ENCODE results near the gene RABGAP1L. TPM values are rescaled to one million over a fixed set of nuclear protein-coding genes. Genes with fewer than 3 reads are reported as not detected.

Gene RABGAP1L
- total RNA-seq, 4 donors from 2014 or later, result 39.9 to 77.4 (median 48.7) TPM

- TF ChIP-seq, protein P1, sequence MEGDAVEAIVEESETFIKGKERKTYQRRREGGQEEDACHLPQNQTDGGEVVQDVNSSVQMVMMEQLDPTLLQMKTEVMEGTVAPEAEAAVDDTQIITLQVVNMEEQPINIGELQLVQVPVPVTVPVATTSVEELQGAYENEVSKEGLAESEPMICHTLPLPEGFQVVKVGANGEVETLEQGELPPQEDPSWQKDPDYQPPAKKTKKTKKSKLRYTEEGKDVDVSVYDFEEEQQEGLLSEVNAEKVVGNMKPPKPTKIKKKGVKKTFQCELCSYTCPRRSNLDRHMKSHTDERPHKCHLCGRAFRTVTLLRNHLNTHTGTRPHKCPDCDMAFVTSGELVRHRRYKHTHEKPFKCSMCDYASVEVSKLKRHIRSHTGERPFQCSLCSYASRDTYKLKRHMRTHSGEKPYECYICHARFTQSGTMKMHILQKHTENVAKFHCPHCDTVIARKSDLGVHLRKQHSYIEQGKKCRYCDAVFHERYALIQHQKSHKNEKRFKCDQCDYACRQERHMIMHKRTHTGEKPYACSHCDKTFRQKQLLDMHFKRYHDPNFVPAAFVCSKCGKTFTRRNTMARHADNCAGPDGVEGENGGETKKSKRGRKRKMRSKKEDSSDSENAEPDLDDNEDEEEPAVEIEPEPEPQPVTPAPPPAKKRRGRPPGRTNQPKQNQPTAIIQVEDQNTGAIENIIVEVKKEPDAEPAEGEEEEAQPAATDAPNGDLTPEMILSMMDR (IDR thresholded peaks at IDR 0.05; ENCODE audit: low read depth), result no peak
Measured at GRCh38 chr1:174916846-174917245, 757.5 kb downstream of the RABGAP1L start.

GRCh38 chr1:174920093-174920492 lies 760.8 kb downstream of the RABGAP1L start:
- TF ChIP-seq, protein P1 (IDR thresholded peaks at IDR 0.05; ENCODE audit: low read depth), result no peak

GRCh38 chr1:174922121-174922520 lies 762.8 kb downstream of the RABGAP1L start:
- TF ChIP-seq, protein P1 (IDR thresholded peaks at IDR 0.05; ENCODE audit: low read depth), result no peak

DNA sequence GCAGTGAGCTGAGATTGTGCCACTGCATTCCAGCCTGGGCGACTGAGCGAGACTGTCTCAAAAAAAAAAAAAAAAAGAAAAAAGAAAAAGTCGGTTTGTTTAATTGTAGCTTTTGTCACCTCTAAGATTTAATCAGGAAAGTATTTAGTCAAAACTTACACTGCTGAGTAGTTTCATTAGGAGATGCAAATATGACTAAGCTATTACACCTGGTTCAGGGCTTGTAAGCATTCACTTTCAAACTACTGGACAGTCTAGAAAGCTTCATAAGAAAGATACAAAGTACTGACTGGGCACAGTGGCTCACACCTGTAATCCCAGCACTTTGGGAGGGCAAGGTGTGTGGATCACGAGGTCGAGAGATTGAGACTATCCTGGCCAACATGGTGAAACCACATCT lies 764.5 kb downstream of the RABGAP1L start:
- TF ChIP-seq, protein P1 (IDR thresholded peaks at IDR 0.05; ENCODE audit: low read depth), result no peak

GRCh38 chr1:174928541-174928940 lies 769.2 kb downstream of the RABGAP1L start:
- TF ChIP-seq, protein P1 (IDR thresholded peaks at IDR 0.05; ENCODE audit: low read depth), result no peak

DNA sequence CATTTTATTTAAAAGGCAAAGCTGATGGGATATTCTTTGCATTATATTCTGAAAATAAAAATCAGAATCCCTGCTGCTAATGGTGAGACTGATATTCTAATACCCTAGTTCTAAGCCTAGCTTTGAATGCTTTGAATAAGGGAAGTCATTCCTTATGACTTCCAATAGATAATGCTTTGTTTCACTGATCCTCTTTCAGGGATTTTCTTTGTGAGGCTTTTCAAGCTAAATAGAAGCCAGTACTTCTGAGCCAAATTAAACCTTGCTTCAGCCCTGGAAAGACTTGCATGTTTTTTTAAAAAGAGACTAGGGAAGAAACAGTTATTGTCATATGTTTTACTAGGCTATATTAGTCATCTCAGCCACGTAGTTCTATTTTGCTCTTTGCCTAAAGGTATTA lies 771.9 kb downstream of the RABGAP1L start:
- TF ChIP-seq, protein P1 (IDR thresholded peaks at IDR 0.05; ENCODE audit: low read depth), result no peak

DNA sequence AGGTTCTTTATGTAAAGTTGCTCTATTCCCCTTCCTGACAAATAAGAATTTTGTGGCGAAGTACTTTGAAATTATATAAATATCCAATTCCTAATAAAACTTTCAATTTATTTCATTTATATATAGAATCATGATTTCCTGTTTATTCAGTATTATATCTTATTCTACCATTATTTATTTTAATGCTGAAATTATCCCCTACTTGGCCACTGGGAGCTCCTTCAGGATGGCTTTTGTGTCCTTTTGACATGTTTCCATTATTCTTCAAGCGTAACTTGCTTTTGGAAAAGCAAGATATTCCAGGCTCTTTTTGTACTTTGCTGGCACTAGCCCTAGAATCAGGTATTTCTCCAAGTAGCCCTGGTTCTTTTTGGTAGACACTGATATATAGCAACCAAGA lies 773.3 kb downstream of the RABGAP1L start:
- TF ChIP-seq, protein P1 (IDR thresholded peaks at IDR 0.05; ENCODE audit: low read depth), result no peak

Data from subcutaneous adipose tissue (tissue), 4 donors.